ENCODE results near the gene CDH13.

The CDH13 gene

DNA sequence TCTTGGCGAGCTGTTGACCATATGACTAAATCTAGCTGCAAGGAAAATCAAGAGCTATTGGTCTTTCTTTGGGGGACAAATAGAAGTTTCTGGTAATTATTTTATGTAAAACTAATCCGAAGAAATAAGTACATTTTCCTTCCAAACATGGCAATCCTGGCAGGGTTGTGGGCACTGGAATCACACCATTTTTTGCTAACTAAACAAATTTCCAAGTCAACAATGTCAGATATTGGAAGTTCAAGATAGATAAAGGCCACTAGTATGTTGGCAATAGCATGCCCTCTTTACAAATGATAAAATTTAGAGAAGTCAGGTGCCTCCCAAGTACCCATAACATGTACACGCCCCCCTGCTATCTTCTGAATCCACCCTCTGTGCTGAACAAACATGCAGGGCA is 330.4 kb downstream of the CDH13 start:
- no peak for DNase-seq

DNA sequence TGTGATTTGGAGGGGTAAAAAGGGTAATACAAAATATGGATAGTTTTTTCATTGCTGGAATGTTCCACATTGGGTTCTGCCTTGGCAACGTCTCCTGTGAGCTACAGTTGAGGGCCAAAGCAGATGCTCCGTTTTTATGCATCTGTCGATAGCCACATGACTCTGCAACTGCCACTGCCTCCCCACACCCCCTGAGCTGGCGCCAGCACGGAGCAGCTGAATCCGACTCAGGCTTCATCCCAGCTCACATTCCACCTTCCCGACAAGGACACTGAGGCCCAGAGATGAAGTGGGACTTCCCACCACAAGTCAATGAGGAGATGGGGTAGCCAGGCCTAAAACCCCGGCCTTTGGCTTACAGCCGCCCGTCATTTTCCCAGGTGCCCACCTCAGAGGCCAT is 334.1 kb downstream of the CDH13 start:
- no peak for DNase-seq

DNA sequence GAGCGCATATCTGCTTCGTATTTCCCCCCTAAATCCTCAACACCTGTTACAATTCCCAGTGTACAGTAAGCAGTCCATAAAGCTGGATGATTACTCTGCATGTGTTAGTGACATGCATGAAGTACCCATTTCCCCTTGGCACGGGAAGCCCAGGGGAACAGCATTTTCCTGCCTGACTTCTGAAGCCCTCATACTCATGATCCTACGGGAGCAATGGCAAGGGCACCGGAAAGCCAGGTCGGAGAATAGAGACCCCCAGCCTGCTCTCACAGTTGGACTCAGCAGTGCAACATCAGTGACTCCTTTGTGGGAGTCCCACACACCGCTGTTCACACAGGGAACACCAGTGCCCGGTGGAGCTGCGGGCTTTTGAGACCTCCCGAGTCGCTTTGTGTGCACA is 336.9 kb downstream of the CDH13 start:
- no peak for DNase-seq

DNA sequence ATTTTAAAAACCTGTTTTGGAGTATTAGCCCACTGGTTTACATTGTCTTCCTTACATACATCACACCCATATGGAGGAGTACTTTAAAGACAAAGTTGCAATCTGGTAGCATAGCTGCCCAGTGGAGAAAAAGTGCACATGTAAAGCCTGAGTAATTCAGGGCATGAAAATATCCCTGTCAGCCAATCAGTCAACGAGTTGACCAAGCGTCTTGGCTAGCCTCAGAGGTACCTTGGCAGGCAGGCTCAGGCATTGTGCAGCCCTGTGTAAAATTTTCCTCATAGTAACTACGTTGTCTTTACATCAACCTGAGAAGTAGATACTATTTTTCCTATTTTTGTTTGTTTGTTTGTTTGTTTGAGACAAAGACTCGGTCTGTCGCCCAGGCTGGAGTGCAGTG is 339.0 kb downstream of the CDH13 start:
- DNase-seq: no peak

DNA sequence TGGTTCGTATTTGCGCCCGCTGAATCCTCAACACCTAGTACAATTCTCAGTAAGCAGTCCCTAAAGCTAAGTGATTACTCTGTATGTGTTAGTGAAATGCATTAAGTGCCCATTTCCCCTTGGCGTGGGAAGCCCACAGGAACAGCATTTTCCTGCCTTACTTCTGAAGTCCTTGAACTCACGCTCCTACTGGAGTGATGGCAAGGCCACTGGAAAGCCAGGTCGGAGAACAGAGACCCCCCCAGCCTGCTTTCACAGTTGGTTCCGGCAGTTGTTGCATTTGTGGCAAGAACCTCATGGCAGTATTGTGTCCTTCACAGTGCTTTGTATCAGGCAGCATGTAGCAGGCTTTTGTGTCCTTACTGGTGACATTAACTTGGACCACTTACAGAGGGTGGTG is 340.7 kb downstream of the CDH13 start:
- no peak for DNase-seq

DNA sequence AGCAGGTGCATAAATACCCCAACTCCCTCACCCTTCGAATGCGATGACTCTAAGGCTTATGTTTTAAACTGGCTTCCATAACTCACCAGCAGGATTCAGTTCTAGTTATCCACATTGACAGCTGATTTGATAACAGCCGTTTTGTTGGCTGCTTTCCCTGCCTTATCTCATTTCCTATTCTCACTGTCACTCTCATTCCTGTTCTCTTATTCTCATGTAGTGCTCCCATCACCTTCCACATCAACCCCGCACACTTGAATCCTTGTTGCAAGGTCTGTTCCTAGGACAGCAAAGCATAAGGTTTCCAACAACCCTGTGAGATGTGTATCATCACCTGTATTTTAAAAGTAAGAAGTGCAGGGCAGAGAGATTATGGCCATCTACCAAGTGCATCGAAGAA is 344.4 kb downstream of the CDH13 start:
- DNase-seq: no peak

DNA sequence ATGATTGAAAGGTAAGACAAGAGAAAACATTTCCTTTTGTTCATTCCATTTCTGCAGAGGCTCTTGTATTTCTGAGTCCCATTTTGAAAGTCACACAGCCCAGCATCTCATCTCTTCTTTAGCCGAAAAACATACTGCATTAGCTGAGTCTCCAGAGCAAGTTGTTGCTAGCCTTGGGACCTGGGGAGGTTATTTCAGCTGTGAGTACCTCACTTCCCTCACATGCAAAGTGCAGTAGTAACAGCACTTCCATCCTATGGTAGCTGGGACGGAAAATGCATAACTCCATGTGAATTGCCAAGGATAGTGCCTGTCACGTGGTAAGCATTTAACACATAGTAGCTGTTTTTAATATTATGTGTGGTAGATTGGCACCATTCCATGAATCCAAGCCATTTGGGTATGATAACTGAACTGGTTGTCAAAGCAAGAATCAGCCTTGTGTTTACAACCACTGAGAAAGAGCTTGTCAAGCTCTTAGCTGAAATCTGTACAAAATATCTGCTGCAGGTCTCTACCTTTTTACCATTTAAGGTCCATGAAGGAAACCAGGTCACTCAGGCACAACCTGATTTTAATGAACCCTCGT is 345.7 kb downstream of the CDH13 start:
- DNase-seq: no peak

DNA sequence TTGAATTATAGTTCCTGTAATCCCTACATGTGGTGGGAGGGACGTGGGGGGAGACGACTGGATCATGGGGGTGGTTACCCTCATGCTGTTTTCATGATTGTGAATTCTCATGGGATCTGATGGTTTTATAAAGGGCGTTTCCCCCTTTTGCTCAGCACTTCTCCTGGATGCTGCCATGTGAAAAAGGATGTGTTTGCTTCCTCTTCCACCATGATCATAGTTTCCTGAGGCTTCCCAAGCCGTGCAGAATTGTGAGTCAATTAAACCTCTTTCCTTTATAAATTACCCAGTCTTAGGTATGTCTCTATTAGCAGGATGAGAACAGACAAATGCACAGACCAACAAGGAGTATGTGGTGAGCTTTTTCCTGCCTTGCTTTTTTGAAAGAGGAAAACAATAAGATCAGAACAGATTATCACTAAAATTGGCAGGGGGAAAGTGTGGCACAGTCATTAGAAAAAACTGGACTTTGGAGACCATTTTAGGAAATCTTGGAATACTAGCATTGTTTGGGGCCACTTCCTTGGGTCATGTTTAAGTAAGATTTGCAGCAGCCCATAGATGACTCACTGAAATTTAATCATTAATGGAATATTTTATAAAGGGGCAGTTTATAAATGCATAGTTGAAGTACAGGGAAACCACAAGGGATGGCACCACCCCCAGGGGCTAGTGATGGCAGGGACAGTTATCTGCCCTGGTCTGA is 352.8 kb downstream of the CDH13 start:
- DNase-seq: no peak

DNA sequence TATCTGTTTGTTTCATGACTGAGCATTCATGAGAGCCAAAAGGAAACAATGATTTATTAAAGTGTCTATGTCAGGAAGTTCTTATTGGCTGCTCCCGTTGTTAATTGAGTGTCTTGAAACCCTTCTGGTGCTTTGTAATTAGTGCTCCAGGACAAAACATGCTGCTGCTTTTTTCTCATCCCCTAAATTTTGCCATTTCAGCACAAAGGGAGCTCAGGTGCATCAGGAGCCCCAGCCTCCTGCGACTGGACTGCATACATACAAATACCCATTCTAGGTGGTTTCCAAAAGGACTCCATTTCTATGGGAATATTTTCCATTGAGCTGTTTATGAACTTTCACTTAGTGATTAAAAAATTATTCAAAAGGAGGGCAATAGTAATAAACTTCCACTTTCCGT is 354.0 kb downstream of the CDH13 start:
- no peak for DNase-seq

DNA sequence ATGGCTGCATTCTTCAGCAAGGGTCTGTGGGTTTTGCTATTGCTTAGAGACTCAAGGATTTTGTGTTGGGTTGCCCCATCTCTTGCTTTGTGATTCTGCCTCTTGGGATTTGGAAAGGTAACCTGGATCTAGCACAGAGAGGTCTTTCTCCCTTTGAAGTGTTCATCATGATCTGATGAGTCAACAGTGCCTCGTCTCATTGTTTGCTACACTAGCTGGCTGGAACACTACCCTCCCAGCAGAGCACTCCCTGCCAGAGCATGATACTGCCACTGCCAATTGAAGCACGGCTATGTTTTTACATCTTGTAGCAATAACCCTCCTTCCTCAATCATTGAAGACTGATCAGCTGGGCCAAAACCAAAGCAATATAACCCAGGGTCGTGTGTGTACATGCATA is 361.0 kb downstream of the CDH13 start:
- DNase-seq: no peak

DNA sequence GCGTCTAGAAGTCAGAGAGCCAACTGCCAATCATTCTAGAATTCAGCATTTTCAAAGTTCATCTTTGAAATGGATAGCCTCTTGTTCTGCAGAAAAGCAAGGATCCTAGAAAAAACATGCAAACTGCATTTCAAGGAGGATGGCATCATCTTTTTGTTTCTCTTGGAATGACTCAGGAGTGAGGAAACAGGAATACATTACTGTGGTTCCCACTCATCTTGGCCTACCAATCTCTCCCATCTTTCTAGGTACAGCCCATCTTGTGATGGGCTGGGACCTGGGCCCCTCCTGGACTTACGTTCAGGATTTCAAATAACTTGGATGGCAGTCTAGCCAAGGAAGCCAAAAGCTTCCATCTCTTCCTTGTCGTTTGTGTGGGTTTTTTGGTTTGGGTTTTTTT is 363.4 kb downstream of the CDH13 start:
- DNase-seq: no peak

DNA sequence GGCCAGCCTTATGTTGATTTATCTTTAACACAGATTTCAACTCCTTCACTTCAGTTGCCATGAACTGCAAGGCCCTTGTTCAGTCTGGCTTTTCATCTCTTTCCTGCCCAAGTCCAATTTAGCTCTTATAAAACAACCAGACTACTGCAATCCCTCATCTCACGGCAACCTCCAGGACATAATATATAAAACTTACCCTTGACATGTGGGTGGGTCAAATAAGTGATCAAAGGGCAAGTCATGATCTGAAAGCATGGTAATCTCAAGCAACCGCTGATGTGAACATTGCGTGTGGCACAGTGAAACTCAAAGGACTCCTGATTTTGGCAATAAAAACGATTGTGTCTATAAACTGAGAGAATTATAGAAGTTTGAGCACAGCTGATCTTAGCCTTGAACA is 364.6 kb downstream of the CDH13 start:
- no peak for DNase-seq

DNA sequence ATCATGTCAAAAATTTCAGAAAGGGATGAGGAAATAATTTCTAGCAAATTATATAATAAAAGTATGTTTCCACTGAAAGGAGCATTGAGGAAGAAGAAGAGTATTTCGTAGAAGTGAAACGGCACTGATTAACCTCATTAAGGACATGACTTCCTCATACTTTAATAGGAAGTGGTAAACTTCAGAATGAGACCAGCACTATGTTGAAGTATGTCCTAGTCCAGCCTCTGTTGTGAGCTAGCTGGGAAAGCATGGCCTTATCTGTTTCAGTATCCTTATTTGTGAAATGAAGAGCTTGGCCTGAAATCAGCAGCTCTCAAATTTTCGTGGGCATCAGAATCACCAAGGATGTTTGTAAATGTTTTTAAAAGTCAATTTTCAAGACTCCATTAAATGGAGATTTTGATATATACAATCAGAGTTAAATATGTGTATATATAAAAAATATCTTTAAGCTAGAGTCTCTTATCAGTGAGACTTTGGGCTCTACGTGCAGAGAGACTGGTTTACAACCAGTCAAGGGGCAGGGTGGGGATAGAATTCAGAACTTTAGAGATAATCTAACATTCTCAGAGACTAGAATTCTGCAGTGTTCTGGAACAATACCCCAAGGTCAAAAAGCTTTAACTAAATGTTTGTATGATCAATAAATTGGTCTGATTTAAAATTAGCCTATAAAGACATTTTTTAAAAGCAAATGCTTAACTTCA is 365.4 kb downstream of the CDH13 start:
- DNase-seq: peak; percentile 1 to 17

DNA sequence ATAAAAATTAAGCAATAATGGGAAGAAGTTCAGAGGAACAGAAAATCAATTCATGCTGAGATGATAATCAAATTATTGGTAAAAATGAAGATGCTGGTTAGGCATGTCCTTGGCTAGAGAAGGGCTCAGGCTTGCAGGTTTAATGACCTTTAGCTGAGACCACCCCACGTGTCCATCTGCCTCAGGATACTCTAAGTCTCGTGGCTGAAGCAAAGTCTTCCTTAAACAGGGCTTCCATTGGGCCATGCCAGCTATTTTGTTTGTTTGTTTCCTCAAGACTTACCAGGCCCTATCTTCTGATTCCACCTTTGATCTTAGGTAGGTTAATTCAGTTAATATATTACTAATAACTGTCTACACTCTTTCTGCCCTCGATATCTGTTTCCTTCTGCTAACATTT is 366.0 kb downstream of the CDH13 start:
- no peak for DNase-seq

DNA sequence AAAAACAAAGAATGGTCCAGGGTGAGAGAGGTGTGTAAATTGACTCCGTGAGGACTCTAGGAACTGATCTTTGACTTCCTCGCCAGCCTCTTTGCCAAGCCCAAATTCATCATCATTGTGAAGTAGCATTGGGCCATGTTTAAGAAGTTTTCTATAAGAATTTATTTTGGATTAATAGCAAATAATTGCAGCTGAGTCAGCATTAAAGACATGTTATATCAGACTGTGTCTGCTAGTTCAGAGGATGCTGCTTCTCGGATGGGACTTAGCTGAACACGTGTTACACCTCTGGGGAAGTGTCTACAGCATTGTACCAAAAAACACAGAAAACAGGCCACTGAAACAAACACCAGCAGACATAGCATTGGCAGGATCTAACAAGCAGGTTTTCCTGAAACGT is 366.6 kb downstream of the CDH13 start:
- DNase-seq: no peak

DNA sequence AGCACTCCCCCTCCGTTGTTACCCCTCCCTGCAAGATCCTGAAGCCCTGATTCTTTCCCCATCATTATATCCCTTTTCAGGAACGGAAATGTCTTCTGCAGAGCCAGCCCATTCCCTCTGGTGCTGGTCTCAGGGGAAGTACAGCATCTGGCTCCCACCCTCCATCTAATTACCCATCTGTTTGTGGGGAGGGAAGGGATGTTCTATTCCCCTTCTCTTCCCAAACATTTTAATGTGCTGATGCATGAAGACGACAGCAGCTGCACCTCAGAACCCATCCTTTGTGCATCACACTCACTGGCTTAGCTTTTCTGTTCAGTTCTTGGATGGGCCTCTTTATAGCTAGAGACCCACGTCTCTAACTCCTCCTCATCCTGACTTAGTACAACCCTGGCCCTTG is 367.2 kb downstream of the CDH13 start:
- no peak for DNase-seq

DNA sequence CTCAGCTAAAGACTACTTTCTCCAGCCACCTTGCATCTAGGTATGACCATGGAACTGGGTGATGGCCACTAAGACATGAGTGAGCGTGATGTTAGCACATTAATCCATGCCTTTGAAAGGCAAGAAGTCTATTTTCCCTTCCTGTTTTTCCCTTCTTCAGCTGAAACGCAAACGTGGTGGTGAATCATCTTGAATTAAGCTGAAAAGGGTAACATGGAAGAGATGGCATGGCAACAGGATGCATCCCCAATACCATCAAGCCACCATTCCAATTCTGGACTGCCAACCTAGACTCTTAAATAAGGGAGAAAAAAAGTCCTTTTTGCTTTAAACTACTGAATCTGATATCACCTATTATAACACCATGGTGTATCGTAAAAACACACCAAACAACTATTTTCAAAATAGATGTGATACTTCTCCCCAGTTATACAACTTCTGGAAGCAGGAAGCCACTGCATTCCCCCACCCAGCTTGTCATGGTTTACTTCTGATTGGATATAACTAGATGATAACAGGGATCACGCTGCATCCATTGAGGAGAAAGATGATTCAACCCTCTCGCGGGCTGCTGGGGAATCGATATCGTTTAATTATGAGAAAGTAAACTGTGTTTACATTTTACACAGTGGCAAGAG is 368.6 kb downstream of the CDH13 start:
- no peak for DNase-seq

DNA sequence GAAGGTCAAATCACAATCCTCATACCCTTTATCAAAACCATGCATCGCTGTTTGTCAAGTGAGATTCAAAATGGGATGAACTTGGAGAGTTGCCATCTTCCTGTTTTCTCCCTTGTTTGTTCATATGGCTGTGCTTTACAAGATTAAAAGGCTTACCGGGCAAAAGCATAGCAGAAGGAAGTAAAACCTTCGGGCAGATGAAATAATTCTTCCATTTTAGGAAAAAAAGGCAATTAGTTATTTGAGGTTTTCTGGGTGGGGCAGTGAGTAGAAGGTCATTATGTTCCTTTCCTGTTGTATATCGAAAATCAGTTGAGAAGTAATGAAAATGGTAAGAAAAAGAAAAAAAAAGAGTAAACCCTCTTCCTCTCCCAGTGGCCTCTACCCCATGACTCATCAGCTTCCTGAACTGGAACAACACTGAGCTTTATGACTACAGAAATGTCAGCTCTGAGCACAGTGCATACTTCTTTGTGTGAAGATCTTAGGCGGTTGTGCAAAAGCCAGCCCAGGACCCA is 369.2 kb downstream of the CDH13 start:
- no peak for DNase-seq

DNA sequence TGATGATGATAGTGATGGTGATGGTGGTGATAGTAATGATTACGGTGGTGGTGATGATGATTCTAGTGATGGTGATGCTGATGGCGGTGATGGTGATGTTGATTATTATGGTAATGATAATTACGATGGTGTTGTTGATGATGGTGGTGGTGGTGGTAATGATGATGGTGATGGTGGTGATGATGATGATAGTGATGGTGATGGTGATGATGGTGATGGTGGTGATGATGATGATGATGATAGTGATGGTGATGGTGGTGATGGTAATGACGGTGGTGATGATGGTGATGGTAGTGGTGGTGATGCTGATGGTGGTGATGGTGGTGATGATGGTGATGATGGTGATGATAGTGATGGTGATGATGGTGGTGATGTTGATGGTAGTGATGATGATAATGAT is 370.0 kb downstream of the CDH13 start:
- no peak for DNase-seq

DNA sequence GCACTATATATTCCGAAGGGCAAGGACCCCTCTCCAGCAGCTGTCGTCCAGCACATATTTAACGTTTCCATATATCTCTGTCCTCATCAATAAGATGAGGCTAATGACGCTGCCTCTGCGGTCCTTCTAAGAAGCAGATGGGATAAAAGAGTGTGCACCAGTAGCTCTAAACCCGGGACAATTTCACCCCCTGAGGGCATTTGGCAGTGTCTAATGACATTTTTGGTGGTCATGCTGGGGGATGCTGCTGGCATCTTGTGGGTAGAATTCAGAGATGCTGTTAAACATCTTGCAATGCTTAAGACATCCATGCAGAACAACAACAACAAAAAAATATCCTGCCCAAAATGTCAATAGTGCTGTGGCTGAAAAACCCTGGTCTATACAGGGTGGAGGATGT is 372.9 kb downstream of the CDH13 start:
- DNase-seq: no peak

DNA sequence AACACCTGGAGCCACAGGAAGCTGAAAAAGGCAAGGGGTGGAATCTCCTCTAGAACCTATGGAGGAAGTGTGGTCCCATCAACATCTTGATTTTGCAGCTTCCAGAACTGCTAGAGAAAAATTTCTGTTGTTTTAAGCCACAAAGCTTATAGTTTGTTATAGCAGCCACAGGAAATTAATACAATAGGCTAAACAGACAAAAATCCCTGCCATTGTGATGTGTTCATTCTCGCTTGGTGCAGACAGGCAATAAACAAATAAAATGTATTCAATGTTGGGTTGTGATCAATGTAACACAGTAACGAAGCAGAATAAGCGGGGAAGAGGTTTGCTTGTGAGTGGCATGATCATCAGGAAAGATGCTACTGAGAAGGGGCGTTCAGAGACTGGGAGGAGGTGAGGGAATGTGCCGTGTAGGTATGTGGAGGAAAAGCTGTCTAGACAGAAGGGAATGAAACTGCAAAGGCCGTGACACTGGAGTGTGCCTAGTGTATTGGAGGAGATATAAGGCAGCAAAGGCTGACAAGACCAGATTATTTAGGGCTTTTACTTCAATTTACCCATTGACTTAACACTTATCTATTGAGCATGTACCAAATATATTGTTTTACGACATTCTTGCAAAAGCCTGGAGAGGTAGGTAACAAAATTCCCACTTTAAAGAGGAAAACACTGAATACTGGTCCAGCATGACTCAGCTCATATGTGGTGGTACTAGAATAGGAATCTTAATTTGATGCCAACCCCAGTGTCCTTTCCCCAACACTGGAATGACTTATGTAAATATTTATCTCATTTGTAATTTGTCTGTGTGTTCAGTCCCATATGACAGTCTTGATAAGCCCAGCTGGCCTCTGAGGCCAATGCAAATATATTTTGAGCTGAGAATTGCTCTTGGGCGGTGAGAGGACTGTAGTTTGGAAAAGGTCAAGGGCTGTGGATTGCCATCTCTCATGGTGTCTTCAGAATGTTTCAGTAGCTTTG is 375.9 kb downstream of the CDH13 start:
- DNase-seq: no peak

Data from inflammatory macrophage (primary cell).